ENCODE results near the gene SH3BP2.

DNA sequence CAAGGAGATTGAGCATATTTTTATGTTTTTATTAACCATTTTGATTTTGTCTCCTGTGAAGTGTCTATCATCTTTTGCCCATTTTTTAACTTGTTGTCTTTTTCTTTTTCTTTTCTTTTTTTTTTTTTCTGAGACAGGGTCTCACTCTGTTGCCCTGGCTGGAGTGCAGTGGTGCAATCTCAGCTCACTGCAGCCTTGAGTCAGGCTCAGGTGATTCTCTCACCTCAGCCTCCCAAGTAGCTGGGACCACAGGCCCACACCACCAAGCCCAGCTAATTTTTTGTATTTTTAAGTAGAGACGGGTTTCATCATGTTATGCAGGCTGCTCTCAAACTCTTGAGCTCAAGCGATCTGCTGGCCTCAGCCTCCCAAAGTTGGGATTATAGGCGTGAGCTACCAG, 46.2 kb downstream of the SH3BP2 start:
- TF ChIP-seq CTCF (IDR thresholded peaks at IDR 0.05 in 2 of 3, conservative IDR thresholded peaks at IDR 0.05 in 1 of 3; ENCODE audit: borderline replicate concordance in 1 of 3, insufficient read depth in 1 of 3, low read depth in 2 of 3, low read length in 2 of 3) (no peak), POLR2A (IDR thresholded peaks at IDR 0.05; ENCODE audit: borderline replicate concordance, extremely low read depth, insufficient read depth, insufficient read length) (no peak), RAD21 (IDR thresholded peaks at IDR 0.05; ENCODE audit: low read depth) (no peak), ELF1 (IDR thresholded peaks at IDR 0.05; ENCODE audit: borderline replicate concordance, low read depth) (no peak), SIN3A (IDR thresholded peaks at IDR 0.05; ENCODE audit: low read depth) (no peak), MAX (IDR thresholded peaks at IDR 0.05) (no peak), POLR2AphosphoS5 (IDR thresholded peaks at IDR 0.05; ENCODE audit: low read depth, low read length) (no peak), EZH2phosphoT487 (IDR thresholded peaks at IDR 0.05; ENCODE audit: borderline replicate concordance) (no peak), TCF7L2 (IDR thresholded peaks at IDR 0.05; ENCODE audit: borderline replicate concordance, extremely low read depth, insufficient read depth, insufficient read length) (no peak), YY1 (IDR thresholded peaks at IDR 0.05; ENCODE audit: extremely low read depth, insufficient replicate concordance, low read depth, low read length) (no peak), FOSL1 (IDR thresholded peaks at IDR 0.05; ENCODE audit: low read depth) (no peak), EGR1 (IDR thresholded peaks at IDR 0.05; ENCODE audit: low read depth) (no peak), ZNF274 (IDR thresholded peaks at IDR 0.05; ENCODE audit: low read depth, low read length) (no peak), EZH2 (IDR thresholded peaks at IDR 0.05) (no peak)
